ENCODE results near the gene AP1G2. TPM values are rescaled to one million over a fixed set of nuclear protein-coding genes. Genes with fewer than 3 reads are reported as not detected.

Gene AP1G2
- total and polyA plus RNA-seq, 2 of the 13 experiments (the other 11 are each of a cell fraction or from before 2014, with no cell fraction given), result 96.9 to 611 TPM

- TF ChIP-seq, protein P1, sequence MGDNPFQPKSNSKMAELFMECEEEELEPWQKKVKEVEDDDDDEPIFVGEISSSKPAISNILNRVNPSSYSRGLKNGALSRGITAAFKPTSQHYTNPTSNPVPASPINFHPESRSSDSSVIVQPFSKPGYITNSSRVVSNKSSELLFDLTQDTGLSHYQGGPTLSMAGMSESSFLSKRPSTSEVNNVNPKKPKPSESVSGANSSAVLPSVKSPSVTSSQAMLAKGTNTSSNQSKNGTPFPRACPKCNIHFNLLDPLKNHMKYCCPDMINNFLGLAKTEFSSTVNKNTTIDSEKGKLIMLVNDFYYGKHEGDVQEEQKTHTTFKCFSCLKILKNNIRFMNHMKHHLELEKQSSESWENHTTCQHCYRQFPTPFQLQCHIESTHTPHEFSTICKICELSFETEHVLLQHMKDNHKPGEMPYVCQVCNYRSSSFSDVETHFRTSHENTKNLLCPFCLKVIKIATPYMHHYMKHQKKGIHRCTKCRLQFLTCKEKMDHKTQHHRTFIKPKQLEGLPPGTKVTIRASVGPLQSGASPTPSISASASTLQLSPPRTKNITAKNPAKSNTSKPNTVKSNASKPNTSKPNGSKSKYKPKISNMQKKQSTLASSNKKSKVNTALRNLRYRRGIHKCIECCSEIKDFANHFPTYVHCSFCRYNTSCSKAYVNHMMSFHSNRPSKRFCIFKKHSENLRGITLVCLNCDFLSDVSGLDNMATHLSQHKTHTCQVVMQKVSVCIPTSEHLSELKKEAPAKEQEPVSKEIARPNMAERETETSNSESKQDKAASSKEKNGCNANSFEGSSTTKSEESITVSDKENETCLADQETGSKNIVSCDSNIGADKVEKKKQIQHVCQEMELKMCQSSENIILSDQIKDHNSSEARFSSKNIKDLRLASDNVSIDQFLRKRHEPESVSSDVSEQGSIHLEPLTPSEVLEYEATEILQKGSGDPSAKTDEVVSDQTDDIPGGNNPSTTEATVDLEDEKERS (CRISPR knock-in tag; IDR thresholded peaks at IDR 0.05), result no peak
- TF ChIP-seq CBX5 (CRISPR knock-in tag; IDR thresholded peaks at IDR 0.05; ENCODE audit: borderline replicate concordance) (0 out of 2 replicates have a peak, but pooled peaks have one; percentile 5), AGO1 (IDR thresholded peaks at IDR 0.05; ENCODE audit: low read depth, low read length, poor library complexity, severe bottlenecking) (no peak), RELA (CRISPR knock-in tag; IDR thresholded peaks at IDR 0.05) (no peak), ZNF18 (CRISPR knock-in tag; IDR thresholded peaks at IDR 0.05; ENCODE audit: insufficient replicate concordance) (no peak), SNAPC2 (CRISPR knock-in tag; IDR thresholded peaks at IDR 0.05) (no peak), ATF1 (CRISPR knock-in tag; IDR thresholded peaks at IDR 0.05) (no peak), TCF7 (IDR thresholded peaks at IDR 0.05; ENCODE audit: low read depth) (no peak), ZNF615 (CRISPR knock-in tag; IDR thresholded peaks at IDR 0.05; ENCODE audit: borderline replicate concordance) (no peak), SP1 (IDR thresholded peaks at IDR 0.05) (no peak), SP1 (CRISPR knock-in tag; IDR thresholded peaks at IDR 0.05) (no peak), WIZ (CRISPR knock-in tag; IDR thresholded peaks at IDR 0.05) (0 out of 2 replicates have a peak, but pooled peaks have one; percentile 63), HIC2 (CRISPR knock-in tag; IDR thresholded peaks at IDR 0.05; ENCODE audit: low read depth) (no peak), ZNF142 (CRISPR knock-in tag; IDR thresholded peaks at IDR 0.05) (no peak), NR2F6 (IDR thresholded peaks at IDR 0.05) (peak; percentile 39; the same call in 1 of the 2 replicates), NR2F6 (CRISPR knock-in tag; IDR thresholded peaks at IDR 0.05) (peak; percentile 54; the same call in 1 of the 2 replicates)
- TF ChIP-seq, protein P2, sequence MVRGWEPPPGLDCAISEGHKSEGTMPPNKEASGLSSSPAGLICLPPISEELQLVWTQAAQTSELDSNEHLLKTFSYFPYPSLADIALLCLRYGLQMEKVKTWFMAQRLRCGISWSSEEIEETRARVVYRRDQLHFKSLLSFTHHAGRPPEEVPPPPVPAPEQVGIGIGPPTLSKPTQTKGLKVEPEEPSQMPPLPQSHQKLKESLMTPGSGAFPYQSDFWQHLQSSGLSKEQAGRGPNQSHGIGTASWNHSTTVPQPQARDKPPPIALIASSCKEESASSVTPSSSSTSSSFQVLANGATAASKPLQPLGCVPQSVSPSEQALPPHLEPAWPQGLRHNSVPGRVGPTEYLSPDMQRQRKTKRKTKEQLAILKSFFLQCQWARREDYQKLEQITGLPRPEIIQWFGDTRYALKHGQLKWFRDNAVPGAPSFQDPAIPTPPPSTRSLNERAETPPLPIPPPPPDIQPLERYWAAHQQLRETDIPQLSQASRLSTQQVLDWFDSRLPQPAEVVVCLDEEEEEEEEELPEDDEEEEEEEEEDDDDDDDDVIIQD (CRISPR knock-in tag; IDR thresholded peaks at IDR 0.05; ENCODE audit: low read depth), result no peak
These were observed 22.6 kb upstream of the AP1G2 start (continued) for GRCh38 chr14:23590198-23590597.
